Measurements from ENCODE around the gene PRR5.

PRR5 gene

GRCh38 chr22:44760476-44760875 is 58.5 kb downstream of the PRR5 start:
- DNase-seq: no peak

DNA sequence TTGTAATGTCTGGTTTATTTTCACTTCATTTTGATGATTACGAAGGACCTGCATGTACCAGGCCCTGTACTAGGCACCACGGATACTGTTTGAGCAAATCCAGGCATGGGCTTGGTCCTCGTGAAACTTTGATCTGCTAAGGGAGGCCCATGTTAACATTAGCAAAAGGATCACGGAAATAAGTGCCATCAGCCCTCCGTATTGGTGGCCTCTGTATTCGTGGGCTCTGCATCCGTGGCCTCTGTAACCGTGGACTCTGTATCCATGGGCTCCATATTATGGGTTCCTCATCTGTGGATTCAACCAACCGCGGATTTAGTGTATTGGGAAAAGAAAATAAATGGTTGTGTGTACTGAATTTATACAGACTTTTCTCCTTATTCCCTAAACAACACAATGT is 59.0 kb downstream of the PRR5 start:
- DNase-seq: no peak

DNA sequence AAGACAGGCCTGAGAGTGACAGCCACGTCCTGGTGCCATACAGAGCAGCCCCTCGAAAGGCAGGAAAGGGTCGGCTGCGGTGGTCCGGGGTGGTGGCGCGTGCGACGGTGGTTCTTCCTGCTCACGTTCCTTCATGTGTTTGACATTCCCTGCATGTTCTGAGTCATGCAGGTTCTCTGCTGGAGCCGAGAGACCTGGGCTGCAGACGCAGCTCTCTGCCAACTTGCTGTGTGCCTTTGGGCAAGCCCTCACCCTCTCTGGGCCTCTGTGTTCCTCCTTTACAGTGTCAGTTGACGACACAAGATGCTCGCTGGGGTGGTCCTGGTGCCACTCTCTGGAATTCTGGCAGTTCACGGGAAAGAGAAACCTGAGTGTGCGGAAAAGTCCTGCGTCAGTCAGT is 62.4 kb downstream of the PRR5 start:
- DNase-seq: no peak

DNA sequence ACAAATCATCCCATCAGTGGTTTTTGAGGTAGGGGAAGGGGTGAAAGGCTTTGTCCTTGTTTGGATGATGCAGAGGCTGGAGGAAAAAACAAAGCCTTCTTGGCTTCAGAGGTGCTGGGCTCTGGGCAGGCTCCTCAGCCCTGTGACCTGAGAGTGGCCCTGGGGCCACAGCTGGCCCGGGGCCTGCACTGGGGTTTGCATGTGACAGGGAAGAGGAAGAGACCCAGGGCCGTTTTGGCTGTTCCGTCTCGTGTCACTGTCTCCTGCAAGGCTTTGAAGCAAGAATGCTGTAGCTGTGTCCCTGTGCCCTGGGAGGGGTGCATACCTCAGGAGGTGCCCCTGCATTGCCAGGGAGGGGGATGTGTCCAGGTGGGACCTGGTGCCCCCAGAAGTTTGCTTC is 63.0 kb downstream of the PRR5 start:
- DNase-seq: no peak

DNA sequence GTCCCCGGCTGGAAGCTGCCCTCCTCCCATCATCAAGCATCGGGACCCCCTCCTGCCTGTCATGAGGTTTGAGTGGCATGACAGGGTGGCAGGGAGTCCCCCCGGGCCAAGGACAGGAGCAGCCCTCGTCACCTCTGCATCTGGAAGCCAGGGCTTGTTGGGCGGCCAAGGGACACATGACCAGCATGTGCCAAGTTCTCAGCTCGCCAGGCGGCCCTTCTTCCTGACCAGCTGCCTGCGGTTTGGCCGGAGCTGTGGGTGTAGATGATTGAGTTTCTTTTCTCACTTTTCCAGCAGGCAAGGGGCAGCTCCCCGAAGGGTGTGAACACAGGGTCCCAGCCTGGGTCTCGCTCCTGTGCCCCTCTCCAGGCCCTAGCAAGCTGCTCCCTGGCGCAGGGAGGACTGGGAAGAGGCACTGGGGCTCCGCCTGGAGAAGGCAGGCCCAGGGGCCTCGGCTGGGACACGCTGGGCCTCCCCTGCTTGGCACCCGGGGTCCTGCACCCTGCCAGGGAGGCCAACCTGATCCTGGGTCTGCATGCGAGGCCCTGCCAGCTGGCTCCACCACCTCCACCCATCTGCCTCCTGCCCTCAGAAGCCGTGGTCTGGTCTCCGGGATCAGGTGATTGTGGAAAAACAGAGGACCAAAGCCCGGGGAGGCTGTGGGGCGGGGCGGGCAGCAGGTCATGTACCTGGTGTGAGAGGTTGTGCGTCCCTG is 63.7 kb downstream of the PRR5 start:
- no peak for DNase-seq

GRCh38 chr22:44773082-44773481 is 71.1 kb downstream of the PRR5 start:
- no peak for DNase-seq

GRCh38 chr22:44775862-44776261 is 73.9 kb downstream of the PRR5 start:
- no peak for DNase-seq

- DNase-seq: no peak
Measured at GRCh38 chr22:44776605-44777363, 74.8 kb downstream of the PRR5 start.

DNA sequence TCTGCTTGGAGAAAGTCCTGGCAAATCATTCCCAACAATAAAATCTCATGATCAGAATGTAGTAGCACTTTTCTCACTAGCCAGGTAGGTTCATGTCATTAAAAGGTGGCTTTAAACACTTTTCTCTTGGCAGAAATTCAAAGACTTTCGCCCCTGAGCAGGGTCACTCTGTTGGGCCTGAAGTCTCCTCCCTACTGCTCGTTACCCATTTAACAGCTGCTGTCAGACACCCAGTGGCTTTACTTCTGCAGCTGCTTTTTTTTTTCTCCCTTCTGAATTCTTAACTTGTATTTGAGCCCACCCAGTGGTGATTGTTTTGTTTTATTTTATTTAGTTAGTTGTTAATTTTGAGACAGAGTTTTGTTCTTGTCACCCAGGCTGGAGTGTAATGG is 75.4 kb downstream of the PRR5 start:
- DNase-seq: no peak

- no peak for DNase-seq
Measured at GRCh38 chr22:44780876-44781449, 79.0 kb downstream of the PRR5 start.

DNA sequence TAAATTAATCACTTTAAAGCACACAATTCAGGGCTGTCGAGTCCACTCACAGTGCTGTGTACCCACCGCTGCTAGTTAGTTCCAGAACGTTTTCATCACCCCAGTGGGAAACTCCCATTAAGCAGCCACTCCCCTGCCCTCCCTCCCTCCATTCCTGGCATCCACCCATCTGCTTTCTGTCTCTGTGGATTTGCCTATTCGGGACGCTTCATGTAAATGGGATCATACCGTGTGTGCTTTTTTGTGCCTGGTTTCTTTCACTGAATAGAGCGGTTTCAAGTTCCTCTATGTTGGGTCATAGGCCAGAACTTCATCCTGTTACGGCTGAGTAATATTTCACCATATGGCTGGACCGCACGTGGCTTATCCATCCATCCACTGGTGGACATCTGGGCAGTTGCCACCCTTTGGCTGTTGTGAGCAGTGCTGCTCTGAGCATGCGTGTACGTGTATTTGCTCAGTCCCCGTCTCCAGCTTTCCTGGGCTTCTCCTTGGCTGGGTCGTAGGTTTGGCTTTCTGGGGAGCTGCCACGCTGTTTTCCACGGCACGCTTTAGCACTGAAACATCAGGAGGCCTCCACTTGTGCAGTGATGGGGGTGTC is 80.5 kb downstream of the PRR5 start:
- no peak for DNase-seq

- DNase-seq: no peak
Measured at GRCh38 chr22:44783091-44783490, 81.1 kb downstream of the PRR5 start.

DNA sequence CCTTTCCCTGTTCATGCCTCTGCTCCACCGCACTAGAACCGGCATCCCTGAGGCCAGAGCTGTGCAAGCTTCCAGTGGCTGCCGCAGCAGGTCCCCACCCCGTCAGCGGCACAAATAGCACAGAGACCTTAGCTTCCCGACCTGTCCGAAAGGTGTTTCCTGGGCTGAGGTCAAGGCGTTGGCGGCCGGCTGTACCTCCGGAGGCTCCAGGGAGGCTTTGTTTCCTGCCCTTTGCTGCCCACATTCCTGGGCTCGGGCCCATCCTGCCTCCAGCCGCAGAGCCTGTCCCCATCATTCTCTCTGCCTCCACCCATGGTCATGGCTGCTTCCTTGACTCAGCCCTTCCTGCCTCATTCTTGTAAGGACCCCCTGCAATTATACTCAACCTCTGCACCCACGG is 81.6 kb downstream of the PRR5 start:
- no peak for DNase-seq

DNA sequence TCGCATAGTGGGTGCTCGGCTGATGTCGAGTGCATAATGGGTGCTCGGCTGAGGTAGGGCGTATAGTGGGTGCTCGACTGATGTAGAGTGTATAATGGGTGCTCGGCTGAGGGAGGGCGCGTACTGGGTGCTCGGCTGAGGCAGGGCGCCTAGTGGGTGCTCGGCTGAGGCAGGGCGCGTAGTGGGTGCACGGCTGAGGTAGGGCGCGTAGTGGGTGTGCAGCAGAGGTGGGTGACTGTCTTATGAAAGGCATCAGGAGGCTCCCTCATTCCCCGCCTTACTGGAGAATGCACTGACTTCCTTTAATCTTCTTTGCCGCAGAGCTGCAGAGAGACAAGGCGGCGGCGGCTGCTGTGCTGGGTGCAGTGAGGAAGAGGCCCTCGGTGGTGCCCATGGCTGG is 84.1 kb downstream of the PRR5 start:
- no peak for DNase-seq

GRCh38 chr22:44786610-44787009 is 84.6 kb downstream of the PRR5 start:
- no peak for DNase-seq

All from CD4-positive, alpha-beta T cell treated with Interleukin-17A for 1 hour (primary cell).